Measurements from ENCODE around the gene SULT2A1.
"Not testable (repeated sequence)": the region's sequence is repeated elsewhere in the genome, so short reads cannot be mapped to it uniquely, and the experiment has no call there.

Gene SULT2A1

GRCh38 chr19:47886010-47886559 lies at the start of gene SULT2A1:
TSS of gene SULT2A1 (minus strand) at chr19:47886315. CDS start at chr19:47886257, 58 bp downstream.
- DNase-seq, result no peak

- not testable (repeated sequence) for DNase-seq
Observed at GRCh38 chr19:47928581-47928980, 42.5 kb upstream of the SULT2A1 start.

DNA sequence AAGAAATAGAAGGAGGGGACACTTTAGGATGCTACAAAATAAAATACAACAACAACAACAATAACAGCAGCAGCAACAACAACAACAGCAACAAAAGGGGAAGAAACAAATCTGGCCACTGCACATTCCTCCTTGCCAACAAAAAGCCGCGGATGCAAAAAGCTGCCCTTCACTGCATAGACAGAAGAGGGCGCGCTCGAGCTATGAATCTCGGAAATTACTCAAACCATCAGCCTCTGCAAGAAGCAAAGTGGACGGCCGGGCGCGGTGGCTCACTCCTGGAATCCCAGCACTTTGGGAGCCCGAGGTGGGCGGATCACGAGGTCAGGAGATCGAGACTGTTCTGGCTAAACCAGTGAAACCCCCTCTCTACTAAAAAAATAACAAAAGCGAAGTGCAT lies 34.0 kb upstream of the SULT2A1 start:
- not testable (repeated sequence) for DNase-seq

DNA sequence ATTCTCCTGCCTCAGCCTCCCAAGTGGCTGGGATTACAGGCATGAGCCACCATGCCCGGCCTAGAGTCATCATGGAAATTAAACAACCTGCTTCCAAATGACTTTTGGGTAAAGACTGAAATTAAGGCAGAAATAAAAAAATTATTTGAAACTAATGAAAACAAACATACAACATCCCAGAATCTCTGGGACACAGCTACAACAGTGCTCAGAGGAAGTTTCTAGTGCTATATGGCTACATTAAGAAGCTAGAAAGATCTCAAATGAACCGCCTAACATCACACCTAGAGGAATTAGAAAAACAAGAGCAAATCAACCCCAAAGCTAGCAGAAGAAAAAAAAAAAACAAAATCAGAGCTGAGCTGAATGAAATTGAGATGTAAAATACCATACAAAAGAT lies 24.1 kb upstream of the SULT2A1 start:
- DNase-seq, result not testable (repeated sequence)

DNA sequence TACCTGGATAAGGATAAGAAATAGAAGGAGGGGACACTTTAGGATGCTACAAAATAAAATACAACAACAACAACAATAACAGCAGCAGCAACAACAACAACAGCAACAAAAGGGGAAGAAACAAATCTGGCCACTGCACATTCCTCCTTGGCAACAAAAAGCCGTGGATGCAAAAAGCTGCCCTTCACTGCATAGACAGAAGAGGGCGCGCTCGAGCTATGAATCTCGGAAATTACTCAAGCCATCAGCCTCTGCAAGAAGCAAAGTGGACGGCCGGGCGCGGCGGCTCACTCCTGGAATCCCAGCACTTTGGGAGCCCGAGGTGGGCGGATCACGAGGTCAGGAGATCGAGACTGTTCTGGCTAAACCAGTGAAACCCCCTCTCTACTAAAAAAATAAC lies 23.2 kb upstream of the SULT2A1 start:
- DNase-seq, result not testable (repeated sequence)

DNA sequence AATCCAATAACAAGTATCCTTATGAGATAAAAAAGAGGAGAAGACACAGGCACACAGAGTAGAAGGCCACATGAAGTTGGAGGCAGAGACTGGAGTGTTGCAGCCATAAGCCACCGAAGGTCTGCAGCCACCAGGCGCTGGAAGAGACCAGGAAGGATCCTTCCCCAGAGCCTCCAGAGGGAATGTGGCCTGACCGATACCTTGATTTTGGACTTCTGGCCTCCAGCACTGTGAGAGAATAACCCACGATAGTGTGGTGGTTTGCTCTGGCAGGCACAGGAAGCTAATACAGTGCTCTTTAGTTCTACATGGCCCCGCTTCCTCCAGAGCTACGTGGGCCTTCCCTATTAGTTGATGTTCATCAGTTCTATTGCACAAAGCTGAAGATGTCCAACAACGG lies 15.3 kb upstream of the SULT2A1 start:
- no peak for DNase-seq

GRCh38 chr19:47899335-47899734 lies 13.2 kb upstream of the SULT2A1 start:
- DNase-seq, result no peak

DNA sequence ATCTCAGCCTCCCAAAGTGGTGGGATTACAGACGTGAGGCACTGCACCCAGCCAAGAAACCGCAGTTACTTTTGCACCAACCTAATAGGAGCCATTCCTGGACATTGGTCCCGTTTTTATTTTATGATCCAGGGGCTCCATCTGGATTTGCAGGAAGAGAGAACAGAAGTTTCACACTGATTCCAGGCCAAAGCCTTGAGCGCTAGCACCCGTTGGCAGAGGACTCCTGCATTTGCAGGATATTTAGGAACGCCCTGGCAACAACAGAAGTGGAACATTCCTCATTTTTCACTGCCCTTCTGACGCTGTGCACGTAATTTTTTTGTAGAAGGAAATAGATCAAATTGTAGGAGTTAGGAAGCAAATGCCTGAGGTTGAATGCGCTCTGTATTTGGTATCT lies 11.7 kb upstream of the SULT2A1 start:
- DNase-seq, result no peak

DNA sequence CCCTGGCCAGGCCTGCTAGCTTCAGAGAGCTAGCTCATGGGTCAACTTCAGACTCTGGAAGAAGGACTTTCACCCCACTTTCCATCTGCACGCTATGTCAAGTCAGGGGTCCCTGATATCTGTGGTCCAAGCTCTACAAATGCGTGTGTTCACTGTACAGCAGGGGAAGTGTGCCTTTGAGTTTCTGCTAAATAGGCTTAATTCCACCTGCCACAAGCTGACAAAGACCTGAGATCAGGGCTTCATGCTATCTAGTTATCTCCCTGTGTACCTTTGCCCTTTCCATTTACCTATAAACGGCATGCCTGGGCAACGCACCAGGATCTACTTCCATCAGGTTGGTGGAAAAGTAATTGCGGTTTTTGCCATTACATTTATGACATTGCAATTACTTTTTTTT lies 10.7 kb upstream of the SULT2A1 start:
- no peak for DNase-seq

- DNase-seq, result no peak
Observed at GRCh38 chr19:47896019-47896418, 9.9 kb upstream of the SULT2A1 start.

DNA sequence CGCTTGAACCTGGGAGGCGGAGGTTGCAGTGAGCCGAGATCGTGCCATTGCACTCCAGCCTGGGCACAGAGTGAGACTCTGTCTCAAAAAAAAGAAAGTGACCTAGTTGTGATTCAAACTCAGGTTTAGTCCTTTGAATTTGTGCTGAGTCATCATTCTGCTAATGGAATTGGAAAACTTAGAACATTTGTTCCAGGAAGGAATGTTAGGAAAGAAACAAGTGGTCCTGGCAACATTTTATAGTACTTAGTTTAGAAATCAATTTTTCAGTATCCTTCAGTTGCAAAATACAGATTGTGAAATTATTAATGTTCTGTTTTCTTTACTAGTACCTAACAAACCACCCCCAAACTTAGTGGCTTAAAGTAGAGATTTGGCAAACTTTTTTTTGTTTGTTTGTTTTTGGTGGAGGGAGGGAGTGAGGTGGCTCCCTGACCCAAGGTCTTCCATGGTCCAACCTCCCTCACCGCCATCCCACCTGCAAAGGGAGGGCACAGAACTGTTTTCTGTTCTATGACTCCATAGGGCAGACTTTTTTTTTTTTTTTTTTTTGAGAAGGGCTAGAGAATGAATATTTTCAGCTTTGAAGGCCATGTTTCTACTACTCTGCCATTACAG lies 9.2 kb upstream of the SULT2A1 start:
- no peak for DNase-seq

DNA sequence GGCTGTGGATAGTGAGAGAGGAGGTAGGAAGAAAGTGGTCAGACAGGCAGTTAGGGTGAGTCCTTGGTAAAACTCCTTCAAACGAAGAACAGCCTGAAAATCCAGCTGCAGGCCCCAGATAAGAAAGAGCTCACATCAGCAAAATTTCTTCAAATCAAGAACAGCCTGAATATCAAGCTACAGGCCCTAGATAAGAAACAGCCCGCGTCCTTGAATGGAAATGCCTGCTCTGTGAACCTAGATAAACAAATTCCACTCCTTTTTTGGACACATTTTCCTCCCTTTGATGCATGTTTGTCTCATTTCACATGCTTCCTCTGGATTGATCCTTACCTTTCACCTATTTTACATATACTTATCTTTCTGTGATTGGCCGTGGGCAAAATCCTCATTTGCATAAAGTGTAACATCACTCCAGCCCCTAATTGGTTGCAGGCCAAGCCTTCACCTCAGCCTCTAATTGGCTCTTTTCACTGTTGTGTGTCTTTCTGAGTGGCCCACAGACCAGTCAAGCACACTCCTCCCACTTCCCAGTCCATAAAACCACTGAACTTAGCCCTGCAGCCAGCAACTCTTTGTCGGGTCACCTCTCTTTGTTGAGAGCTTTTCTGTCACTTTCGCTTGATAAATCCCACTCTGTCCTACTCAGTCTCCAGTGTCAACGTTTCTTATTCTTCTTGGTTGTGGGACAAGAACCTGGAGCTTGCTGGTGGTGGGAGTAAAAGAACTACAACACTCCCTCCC lies 6.0 kb upstream of the SULT2A1 start:
- DNase-seq, result no peak

- DNase-seq, result no peak
Observed at GRCh38 chr19:47891622-47891922, 5.5 kb upstream of the SULT2A1 start.

DNA sequence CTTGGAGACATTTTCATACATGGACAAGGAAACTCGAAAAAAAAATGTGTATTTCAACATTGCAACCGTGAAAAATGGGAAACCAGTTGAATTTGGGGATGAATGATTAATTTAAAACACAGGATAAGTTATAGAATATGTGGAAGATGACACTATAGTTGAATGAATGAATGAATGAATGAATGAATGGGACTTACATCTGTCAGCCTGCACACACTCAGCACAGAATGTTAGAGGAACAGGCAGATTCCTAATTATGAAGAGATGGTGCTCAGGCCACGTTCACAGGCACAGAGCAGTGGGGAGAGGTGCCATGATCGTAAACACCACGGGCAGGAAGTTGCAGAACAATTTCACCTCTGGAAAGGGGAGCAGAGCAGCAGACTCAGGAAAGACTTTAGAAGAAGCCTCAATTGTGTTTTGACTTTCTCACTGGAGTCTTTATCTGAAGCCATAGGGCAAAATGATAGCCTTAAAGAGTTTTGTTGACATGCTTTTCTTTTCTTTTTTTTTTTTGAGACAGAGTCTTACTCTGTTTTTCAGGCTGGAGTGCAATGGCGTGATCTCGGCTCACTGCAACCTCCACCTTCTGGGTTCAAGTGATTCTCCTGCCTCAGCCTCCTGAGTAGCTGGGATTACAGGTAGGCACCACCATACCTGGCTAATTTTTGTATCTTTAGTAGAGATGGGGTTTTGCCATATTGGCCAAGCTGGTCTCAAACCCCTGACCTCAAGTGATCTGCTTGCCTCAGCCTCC lies 4.9 kb upstream of the SULT2A1 start:
- no peak for DNase-seq

DNA sequence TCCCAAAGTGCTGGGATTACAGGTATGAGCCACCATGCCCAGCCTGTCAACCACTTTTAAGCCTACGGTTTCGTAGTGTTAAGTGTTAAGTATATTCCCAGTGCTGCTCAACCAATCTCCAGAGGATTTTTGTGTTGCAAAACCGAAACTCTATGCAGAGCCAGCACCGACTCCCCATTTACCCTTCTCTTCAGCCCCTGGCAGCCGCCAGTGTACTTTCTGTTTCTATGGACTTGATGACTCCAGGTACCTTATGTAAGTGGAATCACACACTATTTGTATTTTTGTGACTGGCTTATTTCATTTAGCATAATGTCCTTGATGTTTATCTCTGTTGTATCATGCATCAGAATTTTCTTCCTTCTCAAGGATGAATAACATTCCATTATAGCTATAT lies 1.1 kb downstream of the SULT2A1 start:
- DNase-seq, result no peak

DNA sequence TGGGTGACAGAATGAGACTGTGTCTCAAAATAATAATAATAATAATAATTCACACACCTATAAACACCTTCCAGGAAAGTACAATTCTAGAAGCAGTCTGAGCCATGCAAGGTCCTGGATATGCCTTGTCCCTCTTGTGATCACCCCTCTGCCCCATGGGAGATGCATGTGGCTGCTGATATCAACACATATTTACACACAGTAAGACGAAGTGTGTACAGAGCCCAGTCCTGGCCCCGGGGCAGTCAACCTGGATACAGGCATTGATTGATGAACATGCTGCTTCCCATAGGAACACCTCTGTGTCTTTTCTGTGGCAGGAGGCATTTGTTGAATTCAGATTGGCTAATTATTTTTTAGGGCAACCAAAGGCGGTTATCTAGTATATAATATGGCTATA lies 3.2 kb downstream of the SULT2A1 start:
- no peak for DNase-seq

DNA sequence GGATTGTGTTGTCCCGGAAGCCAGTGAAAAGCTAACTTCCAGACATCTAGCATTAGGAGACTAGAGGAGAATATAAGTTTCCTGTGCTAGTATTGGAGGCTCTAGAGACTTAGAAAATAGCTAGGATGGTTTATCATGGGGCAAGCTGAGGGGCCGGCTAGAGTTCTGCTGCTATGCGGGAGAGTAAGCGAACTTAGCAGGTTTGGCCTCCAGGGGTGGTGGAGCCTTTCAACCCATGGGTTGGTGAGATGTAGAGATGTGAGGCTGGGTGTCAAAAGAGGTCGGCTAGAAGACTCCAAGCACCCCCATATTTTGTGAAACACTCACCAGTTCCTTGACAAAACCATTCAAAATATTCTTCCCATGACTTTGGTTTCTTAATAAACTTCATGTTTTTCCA lies 4.4 kb downstream of the SULT2A1 start:
- DNase-seq, result no peak

DNA sequence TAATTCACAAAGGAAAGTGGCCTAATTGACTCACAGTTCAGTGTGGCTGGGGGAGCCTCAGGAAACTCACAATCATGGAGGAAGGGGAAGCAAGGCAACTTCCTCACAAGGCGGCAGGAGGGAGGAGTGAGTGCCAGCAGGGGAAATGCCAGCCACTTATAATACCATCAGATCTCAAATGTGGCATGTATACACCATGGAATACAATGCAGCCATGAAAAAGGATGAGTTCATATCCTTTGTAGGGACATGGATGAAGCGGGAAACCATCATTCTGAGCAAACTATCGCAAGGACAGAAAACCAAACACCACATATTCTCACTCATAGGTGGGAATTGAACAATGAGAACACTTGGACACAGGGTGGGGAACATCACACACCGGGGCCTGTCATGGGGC lies 6.7 kb downstream of the SULT2A1 start:
- not testable (repeated sequence) for DNase-seq

- DNase-seq, result no peak
Observed at GRCh38 chr19:47878906-47879305, 7.2 kb downstream of the SULT2A1 start.

DNA sequence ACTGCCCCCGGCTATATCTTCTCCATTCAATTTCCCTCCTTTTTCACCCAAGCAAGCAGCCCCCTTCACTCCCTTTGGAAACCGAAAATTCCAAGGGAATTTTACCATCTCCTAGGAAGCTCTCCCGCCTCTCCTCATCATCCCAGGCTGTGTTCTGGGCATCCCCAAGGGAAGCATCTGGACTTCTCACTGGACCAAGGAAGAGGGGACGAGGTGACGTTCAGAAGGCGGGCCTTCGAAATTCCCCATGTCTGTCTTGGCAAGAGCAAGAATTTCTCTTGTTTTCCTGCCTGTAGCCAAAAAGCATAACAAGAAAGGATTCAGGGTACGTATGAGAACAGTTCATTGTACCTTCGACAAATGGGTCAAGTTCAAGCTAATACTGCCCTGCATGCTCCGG lies 20.9 kb downstream of the SULT2A1 start:
- no peak for DNase-seq

GRCh38 chr19:47863514-47863936 lies 22.6 kb downstream of the SULT2A1 start:
- peak; percentile 62 for DNase-seq

DNA sequence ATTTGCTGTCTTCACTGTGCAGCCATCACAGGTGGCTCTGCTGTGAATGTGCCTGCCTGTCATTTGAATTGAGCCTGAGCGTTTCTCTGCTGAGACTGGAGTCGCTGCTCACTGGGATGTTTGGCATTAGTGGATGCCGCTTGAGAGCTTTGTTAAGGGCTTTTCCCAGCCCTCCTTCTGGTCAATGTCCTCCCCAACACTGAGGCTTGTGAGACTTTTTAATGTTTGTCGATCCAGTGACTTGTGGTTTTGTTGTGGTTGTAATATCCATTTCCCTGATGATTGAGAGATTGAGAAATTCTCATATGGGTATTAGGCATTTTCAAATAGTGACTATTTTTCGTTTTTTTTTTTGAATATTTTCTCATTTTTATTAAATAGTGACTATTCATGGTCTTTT lies 24.5 kb downstream of the SULT2A1 start:
- no peak for DNase-seq

DNA sequence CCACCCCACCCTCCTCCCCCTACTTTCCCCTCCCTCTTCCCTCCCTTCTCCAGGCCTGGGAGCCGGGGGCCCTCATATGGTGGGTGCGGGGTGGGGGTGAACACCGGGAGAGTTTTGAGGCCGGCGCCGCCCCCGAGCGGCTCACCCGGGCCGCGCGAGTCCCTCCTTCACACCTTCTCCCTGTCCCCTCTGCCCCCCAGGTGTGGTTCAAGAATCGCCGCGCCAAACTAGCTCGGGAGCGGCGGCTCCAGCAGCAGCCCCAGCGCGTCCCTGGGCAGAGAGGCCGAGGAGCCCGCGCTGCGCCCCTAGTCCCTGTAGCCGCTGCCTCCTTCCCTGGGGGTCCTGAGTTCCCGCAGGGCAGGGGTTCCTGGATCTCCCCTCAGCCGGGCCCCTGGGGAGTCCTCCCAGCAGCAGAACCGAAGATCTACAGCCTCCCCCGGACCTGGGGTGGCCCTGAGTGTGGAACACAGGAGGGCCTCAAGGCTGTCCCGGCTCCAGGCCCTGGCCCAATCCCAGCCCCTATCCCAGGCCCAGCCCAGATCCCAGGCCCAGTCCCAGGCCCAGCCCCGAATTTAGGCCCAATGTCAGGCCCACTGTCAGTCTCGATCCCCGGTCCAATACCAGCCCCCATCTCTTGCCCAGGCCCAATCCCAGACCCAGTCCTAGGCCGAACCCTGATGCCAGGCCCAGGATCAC lies 25.4 kb downstream of the SULT2A1 start:
- DNase-seq, result no peak
